K562 (cell line): ENCODE measurements around the gene COQ7. TPM values are rescaled to one million over a fixed set of nuclear protein-coding genes. Genes with fewer than 3 reads are reported as not detected.

Experiments used
- ATAC-seq: fragments of 200-7000 bp; cut with Tn5 transposase; 3 replicates; pipeline ENCODE4 v1.9.1; 2020; ENCODE audit warnings: moderate library complexity
- BruUV-seq: library from RNA; stranded (reverse); fragments of 400-500 nt; replicated peaks from 2 replicates; lab custom pipeline; 2021; lab: Mats Ljungman, UMichigan
- CTCF ChIA-PET: fragments of 300-600 bp; formaldehyde crosslinking; extraction: SDS; loops from one replicate; lab custom pipeline; 2021; ENCODE audit warnings: low intra/inter-chr PET ratio; lab: Yijun Ruan, JAX
- POLR2A ChIA-PET: fragments of 300-600, 350-650 bp; sonication (Branson Sonifier 250); formaldehyde crosslinking; extraction: SDS; loops from one replicate; lab custom pipeline; 2021; ENCODE audit warnings: antibody characterized with exemption, inconsistent platforms; lab: Yijun Ruan, JAX
- DNase-seq, 4 experiments: peaks; one replicate each; pipeline versions ENCODE4 v3.0.0 to v3.0.0-alpha.2; 2011 to 2018; ENCODE audit warnings: low spot score in 3 of 4, mixed read lengths in 3 of 4; ENCODE audit errors: extremely low read depth in 1 of 4
- FAIRE-seq: peaks from 2 replicates; lab custom pipeline; 2011; peaks lifted over from hg19 to GRCh38; lab: Jason Lieb, UNC
- H2AFZ ChIP-seq: 2 replicates; pipeline ENCODE4 v1.6.0; 2011; ENCODE audit warnings: low read depth, low read length, control low read depth, inconsistent platforms
- H3K27ac ChIP-seq: fragments of 200-600 bp; 3 replicates; pipeline ENCODE4 v1.8.0; 2011; ENCODE audit warnings: low read depth, mild to moderate bottlenecking, control low read depth, inconsistent platforms, low read length, moderate library complexity, mixed read lengths; ENCODE audit errors: extremely low read depth
- H3K27me3 ChIP-seq, 2 experiments: fragments of 300-600 bp in 1 of 2; 2 replicates in 1 of 2; 3 replicates in 1 of 2; pipeline versions ENCODE4 v1.6.0 to v1.8.0; 2011; ENCODE audit warnings: inconsistent platforms in 2 of 2, low read length in 2 of 2, mild to moderate bottlenecking in 1 of 2, mixed read lengths in 1 of 2, moderate library complexity in 1 of 2; ENCODE audit not compliant: control insufficient read depth in 2 of 2, insufficient read depth in 2 of 2
- H3K36me3 ChIP-seq: fragments of 300-600 bp; 3 replicates; pipeline ENCODE4 v1.8.0; 2011; ENCODE audit warnings: mild to moderate bottlenecking, low read length, inconsistent platforms; ENCODE audit not compliant: control insufficient read depth, insufficient read depth
- H3K4me1 ChIP-seq, 2 experiments: fragments of 200-600 bp in 1 of 2; replicated peaks in 1 of 2; 2 replicates in 1 of 2; 3 replicates in 1 of 2; pipeline versions ENCODE4 v1.5.1 to v1.8.0; 2011; ENCODE audit warnings: inconsistent platforms in 2 of 2, low read length in 2 of 2, mild to moderate bottlenecking in 1 of 2, mixed read lengths in 1 of 2, moderate library complexity in 1 of 2; ENCODE audit not compliant: control insufficient read depth in 2 of 2, insufficient read depth in 2 of 2
- H3K4me2 ChIP-seq: 2 replicates; pipeline ENCODE4 v1.6.1; 2011; ENCODE audit warnings: low read length, control low read depth, inconsistent platforms, mixed read lengths; ENCODE audit not compliant: insufficient read depth
- H3K4me3 ChIP-seq: fragments of 200-600 bp; sonication (generic), shearing (Covaris generic); 2 replicates; pipeline ENCODE4 v1.5.1; 2016; ENCODE audit warnings: control low read depth, inconsistent platforms
- H3K79me2 ChIP-seq: fragments of 200-600 bp; 3 replicates; pipeline ENCODE4 v1.8.0; 2011; ENCODE audit warnings: low read length, inconsistent platforms; ENCODE audit not compliant: control insufficient read depth, insufficient read depth
- H3K9ac ChIP-seq, 2 experiments: 2 replicates each; pipeline versions ENCODE4 v1.6.0 to v1.6.1; 2011; ENCODE audit warnings: low read depth in 2 of 2, low read length in 2 of 2, control low read depth in 1 of 2, inconsistent platforms in 1 of 2, mild to moderate bottlenecking in 1 of 2, mixed read lengths in 1 of 2; ENCODE audit not compliant: insufficient read depth in 1 of 2
- H3K9me1 ChIP-seq: one replicate; pipeline ENCODE4 v1.6.0; 2011; ENCODE audit warnings: inconsistent platforms, mild to moderate bottlenecking, low read length, moderate library complexity; ENCODE audit not compliant: control insufficient read depth, insufficient read depth
- H3K9me3 ChIP-seq: replicated peaks from 2 replicates; pipeline ENCODE4 v1.5.1; 2011; ENCODE audit warnings: low read depth, low read length, inconsistent platforms; ENCODE audit not compliant: control insufficient read depth, insufficient read depth
- H4K20me1 ChIP-seq: replicated peaks from 2 replicates; pipeline ENCODE4 v1.6.1; 2011; ENCODE audit warnings: low read length, inconsistent platforms, mixed read lengths; ENCODE audit not compliant: control insufficient read depth, insufficient read depth
- HIVEP1 ChIP-seq: fragments of 250-450 bp; sonication (Bioruptor Pico); IDR thresholded peaks from 2 replicates; pipeline ENCODE4 v1.4.0; 2020; ENCODE audit warnings: mild to moderate bottlenecking
- HMG20A ChIP-seq: fragments of 450-650 bp; formaldehyde crosslinking; conservative IDR thresholded peaks from 2 replicates; pipeline ENCODE4 v1.4.0; 2020; ENCODE audit warnings: mild to moderate bottlenecking, mixed read lengths
- JUNB ChIP-seq: fragments of 450-650 bp; formaldehyde crosslinking; conservative IDR thresholded peaks from 2 replicates; pipeline ENCODE4 v1.4.0; 2020; ENCODE audit warnings: mild to moderate bottlenecking
- LEF1 ChIP-seq: fragments of 450-650 bp; IDR thresholded peaks from 2 replicates; pipeline ENCODE4 v1.6.1; 2016; ENCODE audit warnings: mild to moderate bottlenecking
- NFE2 ChIP-seq: IDR thresholded peaks from 2 replicates; pipeline ENCODE4 v1.6.1; 2014; ENCODE audit warnings: antibody characterized with exemption, low read depth
- RUNX1 ChIP-seq: sonication (generic); IDR thresholded peaks from 2 replicates; pipeline ENCODE4 v1.6.1; 2016; ENCODE audit warnings: antibody characterized with exemption, low read depth
- SETDB1 ChIP-seq: IDR thresholded peaks from one replicate; pipeline ENCODE4 v1.6.1; 2012; ENCODE audit warnings: low read length, control low read depth, inconsistent platforms
- ZBTB40 ChIP-seq, 2 experiments: fragments of 450-650 bp in 1 of 2; sonication (generic) in 1 of 2; formaldehyde crosslinking in 1 of 2; IDR thresholded peaks; 2 replicates each; pipeline versions ENCODE4 v1.7.1 to v1.9.0; 2016 to 2022; ENCODE audit warnings: inconsistent platforms in 1 of 2, mild to moderate bottlenecking in 1 of 2, missing genetic modification reagents in 1 of 2
- ZFPM2 ChIP-seq: fragments of 250-450 bp; sonication (Bioruptor Pico); IDR thresholded peaks from 2 replicates; pipeline ENCODE4 v1.5.1; 2022; ENCODE audit warnings: mild to moderate bottlenecking
- WGBS: fragments of 100-300 bp; shearing (Covaris generic); methylation state at CpG from one replicate; pipeline ENCODE4 v1.1.6; 2016; ENCODE audit warnings: low coverage, mixed read lengths; ENCODE audit not compliant: insufficient coverage; ENCODE audit errors: missing lambda C conversion rate; 5-methylcytosine and 5-hydroxymethylcytosine counted together
- in situ Hi-C: fragments of 300-500 bp; cut with MboI; formaldehyde crosslinking; loops from 4 replicates; pipeline ENCODE4 v1.15.0; 2018; ENCODE audit warnings: inconsistent platforms, mixed read lengths
- intact Hi-C: fragments of 100-400 bp; cut with micrococcal nuclease; formaldehyde crosslinking; loops from 2 replicates; pipeline ENCODE4 v1.14.2; 2022
- polyA plus RNA-seq, 8 experiments: library from polyadenylated mRNA; depleted of rRNA in 4 of 8; stranded (reverse) in 5 of 8; unstranded in 3 of 8; fragments of >200 nt; fragmentation: Nextera tagmentation in 2 of 8; fragmentation: Illumina TruSeq in 1 of 8; extraction: Ambion mirVana in 2 of 8; extraction: Trizol in 1 of 8; gene quantifications; 2 replicates each; pipeline versions ENCODE4 v1.2.1 to v1.2.3, GENCODE V29; 2011 to 2014; ENCODE audit warnings: inconsistent platforms in 1 of 8, missing spikeins in 1 of 8
- total RNA-seq, 7 experiments: library from RNA; depleted of rRNA in 6 of 7; stranded (reverse); fragments of >200 nt in 6 of 7; fragmentation: Illumina TruSeq in 2 of 7; extraction: Trizol in 2 of 7; gene quantifications; 2 replicates each; pipeline versions ENCODE4 v1.2.1 to v1.2.3, GENCODE V29; 2011 to 2021; ENCODE audit warnings: low replicate concordance in 1 of 7
- TF ChIP-seq, protein P1 (sequence below): IDR thresholded peaks from 2 replicates; pipeline ENCODE4 v1.6.1; 2012; ENCODE audit warnings: low read depth, low read length, improper control_type of control experiment, borderline replicate concordance

The COQ7 gene
- total and polyA plus RNA-seq, 9 of the 15 experiments (the other 6 are each of a cell fraction or from before 2014, with no cell fraction given): 2.3 to 26.1 (median 15.2) TPM

DNA sequence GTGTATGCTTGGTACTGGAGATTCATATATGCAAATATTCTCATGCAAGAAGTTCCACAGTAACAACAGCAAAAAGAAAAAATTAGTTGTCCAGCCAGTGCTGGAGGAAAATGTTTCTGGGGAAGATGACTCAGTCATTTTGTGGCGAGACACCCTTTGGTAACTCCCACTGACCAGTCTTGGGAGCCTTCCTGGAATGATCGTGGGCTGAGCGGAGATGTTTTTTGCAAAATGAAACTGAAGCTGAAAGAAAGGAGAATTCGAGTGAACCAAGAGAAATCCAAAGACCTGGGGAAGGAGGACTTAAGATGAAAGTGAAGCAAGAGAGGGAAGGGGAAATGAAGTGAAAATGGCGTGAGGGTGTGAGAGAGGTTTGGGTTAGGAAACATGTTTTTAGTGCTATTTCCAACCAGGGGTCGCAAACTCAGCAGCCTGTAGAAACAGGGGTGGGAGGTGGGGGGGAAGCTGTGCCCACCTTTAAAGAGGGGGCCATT, 51.6 kb downstream of the COQ7 start (continued):
- TF ChIP-seq NFE2 (peak; percentile 96), LEF1 (peak; percentile 61; the same call in 1 of the 2 replicates)

DNA sequence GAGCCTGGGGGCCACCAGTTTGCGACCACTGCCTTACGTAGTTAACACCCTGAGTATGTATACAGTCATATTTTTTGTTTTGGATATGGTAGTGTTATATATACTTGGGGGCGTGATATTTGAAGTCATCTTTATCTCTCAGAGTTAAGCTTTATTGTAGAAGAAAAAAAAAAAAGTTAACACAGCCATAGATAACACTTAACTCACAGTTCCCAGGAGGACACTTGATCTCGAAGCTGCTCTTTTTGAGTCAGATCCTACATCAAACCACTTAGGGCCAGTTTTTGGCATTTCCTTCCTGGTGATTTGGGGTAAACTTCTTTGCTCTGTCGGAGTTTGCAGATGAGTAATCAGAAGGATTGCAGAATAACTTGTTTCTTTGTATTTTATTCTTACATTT, 52.1 kb downstream of the COQ7 start:
- peaks cover 24 to 26% of the 10 kb centered on the region in 2 experiments for H3K4me1 ChIP-seq
- H3K79me2 ChIP-seq: no peaks in the 10 kb centered on the region
- ChIA-PET POLR2A (interaction anchor here (0.6 to 4.0 kb wide), 7 partner anchors 11 to 52 kb away, joined by 3 to 18 read pairs (median 6); partner anchors contain the start of gene COQ7), CTCF (no interaction called here)
- no peaks in the 10 kb centered on the region for H3K9me1 ChIP-seq
- peak overlapping the region; percentile 30; the same call in 1 of the 2 replicates for H3K4me3 ChIP-seq
- BruUV-seq: no TSS peak
- FAIRE-seq (peak; percentile 70), DNase-seq (peak in 2 of 4 experiments; percentile 56 to 67), ATAC-seq (peak; percentile 63)
- no peaks in the 10 kb centered on the region for H3K27me3 ChIP-seq
- intact Hi-C loops (loop anchor here (5.0 kb wide), 1 partner anchor 348 kb away; no protein-coding TSS in a partner anchor), in situ Hi-C loops (no loop called here)
- WGBS: 0% methylated on average over 5 of the region's 5 CpGs
- H3K36me3 ChIP-seq: no peaks in the 10 kb centered on the region
- H2AFZ ChIP-seq: peak overlapping the region; percentile 88
- H3K4me2 ChIP-seq: peak overlapping the region; percentile 78
- H3K9me3 ChIP-seq: no peaks in the 10 kb centered on the region
- peak overlapping the region in 1 of 2 experiments; percentile 74; a peak in 2 of 4 replicates for H3K9ac ChIP-seq
- no peaks in the 10 kb centered on the region for H4K20me1 ChIP-seq
- peak overlapping the region; percentile 88 for H3K27ac ChIP-seq
- TF ChIP-seq HIVEP1: no peak
- no peak for TF ChIP-seq HMG20A (CRISPR knock-in tag)
- TF ChIP-seq ZBTB40 (IDR thresholded peaks at IDR 0.05): peak; percentile 76; the same call in 1 of the 2 replicates
- TF ChIP-seq ZBTB40 (CRISPR knock-in tag; IDR thresholded peaks at IDR 0.05): peak; percentile 40; the same call in 1 of the 2 replicates
- TF ChIP-seq ZFPM2 (CRISPR knock-in tag): no peak
- TF ChIP-seq JUNB: no peak
- TF ChIP-seq, protein P1, sequence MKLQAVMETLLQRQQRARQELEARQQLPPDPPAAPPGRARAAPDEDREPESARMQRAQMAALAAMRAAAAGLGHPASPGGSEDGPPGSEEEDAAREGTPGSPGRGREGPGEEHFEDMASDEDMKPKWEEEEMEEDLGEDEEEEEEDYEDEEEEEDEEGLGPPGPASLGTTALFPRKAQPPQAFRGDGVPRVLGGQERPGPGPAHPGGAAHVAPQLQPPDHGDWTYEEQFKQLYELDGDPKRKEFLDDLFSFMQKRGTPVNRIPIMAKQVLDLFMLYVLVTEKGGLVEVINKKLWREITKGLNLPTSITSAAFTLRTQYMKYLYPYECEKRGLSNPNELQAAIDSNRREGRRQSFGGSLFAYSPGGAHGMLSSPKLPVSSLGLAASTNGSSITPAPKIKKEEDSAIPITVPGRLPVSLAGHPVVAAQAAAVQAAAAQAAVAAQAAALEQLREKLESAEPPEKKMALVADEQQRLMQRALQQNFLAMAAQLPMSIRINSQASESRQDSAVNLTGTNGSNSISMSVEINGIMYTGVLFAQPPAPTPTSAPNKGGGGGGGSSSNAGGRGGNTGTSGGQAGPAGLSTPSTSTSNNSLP: peak; percentile 46; the same call in 1 of the 2 replicates
- TF ChIP-seq RUNX1: no peak
- no peak for TF ChIP-seq SETDB1
